HG02870 (cell line): ENCODE data around the gene SH2D4B.

Experiments used
- ATAC-seq: cut with Tn5 transposase; IDR thresholded peaks from one replicate; pipeline ENCODE4 v1.9.1; 2021; ENCODE audit warnings: mild to moderate bottlenecking, moderate library complexity; ENCODE audit not compliant: unreplicated experiment

SH2D4B gene

GRCh38 chr10:80622153-80622552 is 84.5 kb downstream of the SH2D4B start:
- no peak for ATAC-seq

- no peak for ATAC-seq
Observed at GRCh38 chr10:80630324-80630723, 92.6 kb downstream of the SH2D4B start.

- ATAC-seq = no peak
Observed at GRCh38 chr10:80632742-80633141, 95.0 kb downstream of the SH2D4B start.

- ATAC-seq = no peak
Observed at GRCh38 chr10:80633383-80633860, 95.7 kb downstream of the SH2D4B start.

- no peak for ATAC-seq
Observed at GRCh38 chr10:80633910-80634309, 96.2 kb downstream of the SH2D4B start.

GRCh38 chr10:80642661-80643060 is 105.0 kb downstream of the SH2D4B start:
- ATAC-seq = no peak

- ATAC-seq = no peak
Observed at GRCh38 chr10:80646366-80646765, 108.7 kb downstream of the SH2D4B start.

GRCh38 chr10:80647173-80647833 is 109.6 kb downstream of the SH2D4B start:
- no peak for ATAC-seq

- ATAC-seq = no peak
Observed at GRCh38 chr10:80648106-80648505, 110.4 kb downstream of the SH2D4B start.

GRCh38 chr10:80649183-80649582 is 111.5 kb downstream of the SH2D4B start:
- ATAC-seq = no peak

GRCh38 chr10:80655898-80656297 is 118.2 kb downstream of the SH2D4B start:
- ATAC-seq = no peak

- ATAC-seq = no peak
Observed at GRCh38 chr10:80658068-80658467, 120.4 kb downstream of the SH2D4B start.

- no peak for ATAC-seq
Observed at GRCh38 chr10:80659289-80659688, 121.6 kb downstream of the SH2D4B start.

- no peak for ATAC-seq
Observed at GRCh38 chr10:80660266-80660665, 122.6 kb downstream of the SH2D4B start.

- no peak for ATAC-seq
Observed at GRCh38 chr10:80660736-80661135, 123.0 kb downstream of the SH2D4B start.

GRCh38 chr10:80661526-80661925 is 123.8 kb downstream of the SH2D4B start:
- ATAC-seq = no peak

- peak; percentile 67 for ATAC-seq
Observed at GRCh38 chr10:80662429-80663261, 124.9 kb downstream of the SH2D4B start.

GRCh38 chr10:80664071-80664680 is 126.5 kb downstream of the SH2D4B start:
- ATAC-seq = peak; percentile 72

- ATAC-seq = no peak
Observed at GRCh38 chr10:80669485-80669884, 131.8 kb downstream of the SH2D4B start.

GRCh38 chr10:80670774-80671173 is 133.1 kb downstream of the SH2D4B start:
- ATAC-seq = no peak

- no peak for ATAC-seq
Observed at GRCh38 chr10:80671847-80672246, 134.1 kb downstream of the SH2D4B start.

- ATAC-seq = no peak
Observed at GRCh38 chr10:80672613-80673012, 134.9 kb downstream of the SH2D4B start.
